Measurements from ENCODE around the gene THEM5.

- TF ChIP-seq ZNF70 (CRISPR knock-in tag; IDR thresholded peaks at IDR 0.05) (no peak), PPARA (CRISPR knock-in tag; IDR thresholded peaks at IDR 0.05; ENCODE audit: borderline replicate concordance) (no peak), TOX (CRISPR knock-in tag; IDR thresholded peaks at IDR 0.05; ENCODE audit: borderline replicate concordance) (no peak), TCF4 (CRISPR knock-in tag; IDR thresholded peaks at IDR 0.05; ENCODE audit: borderline replicate concordance) (no peak), ZFP3 (CRISPR knock-in tag; IDR thresholded peaks at IDR 0.05) (no peak), SNAI2 (CRISPR knock-in tag; IDR thresholded peaks at IDR 0.05) (no peak), RARB (CRISPR knock-in tag; IDR thresholded peaks at IDR 0.05) (no peak)
- TF ChIP-seq, protein P1, sequence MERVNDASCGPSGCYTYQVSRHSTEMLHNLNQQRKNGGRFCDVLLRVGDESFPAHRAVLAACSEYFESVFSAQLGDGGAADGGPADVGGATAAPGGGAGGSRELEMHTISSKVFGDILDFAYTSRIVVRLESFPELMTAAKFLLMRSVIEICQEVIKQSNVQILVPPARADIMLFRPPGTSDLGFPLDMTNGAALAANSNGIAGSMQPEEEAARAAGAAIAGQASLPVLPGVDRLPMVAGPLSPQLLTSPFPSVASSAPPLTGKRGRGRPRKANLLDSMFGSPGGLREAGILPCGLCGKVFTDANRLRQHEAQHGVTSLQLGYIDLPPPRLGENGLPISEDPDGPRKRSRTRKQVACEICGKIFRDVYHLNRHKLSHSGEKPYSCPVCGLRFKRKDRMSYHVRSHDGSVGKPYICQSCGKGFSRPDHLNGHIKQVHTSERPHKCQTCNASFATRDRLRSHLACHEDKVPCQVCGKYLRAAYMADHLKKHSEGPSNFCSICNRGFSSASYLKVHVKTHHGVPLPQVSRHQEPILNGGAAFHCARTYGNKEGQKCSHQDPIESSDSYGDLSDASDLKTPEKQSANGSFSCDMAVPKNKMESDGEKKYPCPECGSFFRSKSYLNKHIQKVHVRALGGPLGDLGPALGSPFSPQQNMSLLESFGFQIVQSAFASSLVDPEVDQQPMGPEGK (CRISPR knock-in tag; IDR thresholded peaks at IDR 0.05; ENCODE audit: borderline replicate concordance): no peak
- TF ChIP-seq, protein P2, sequence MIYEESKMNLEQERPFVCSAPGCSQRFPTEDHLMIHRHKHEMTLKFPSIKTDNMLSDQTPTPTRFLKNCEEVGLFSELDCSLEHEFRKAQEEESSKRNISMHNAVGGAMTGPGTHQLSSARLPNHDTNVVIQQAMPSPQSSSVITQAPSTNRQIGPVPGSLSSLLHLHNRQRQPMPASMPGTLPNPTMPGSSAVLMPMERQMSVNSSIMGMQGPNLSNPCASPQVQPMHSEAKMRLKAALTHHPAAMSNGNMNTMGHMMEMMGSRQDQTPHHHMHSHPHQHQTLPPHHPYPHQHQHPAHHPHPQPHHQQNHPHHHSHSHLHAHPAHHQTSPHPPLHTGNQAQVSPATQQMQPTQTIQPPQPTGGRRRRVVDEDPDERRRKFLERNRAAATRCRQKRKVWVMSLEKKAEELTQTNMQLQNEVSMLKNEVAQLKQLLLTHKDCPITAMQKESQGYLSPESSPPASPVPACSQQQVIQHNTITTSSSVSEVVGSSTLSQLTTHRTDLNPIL (CRISPR knock-in tag; IDR thresholded peaks at IDR 0.05; ENCODE audit: low read depth): no peak
Observed at GRCh38 chr1:151809985-151810556, 43.4 kb downstream of the THEM5 start.
